ENCODE results near the gene AP5Z1.

Gene AP5Z1, protein sequence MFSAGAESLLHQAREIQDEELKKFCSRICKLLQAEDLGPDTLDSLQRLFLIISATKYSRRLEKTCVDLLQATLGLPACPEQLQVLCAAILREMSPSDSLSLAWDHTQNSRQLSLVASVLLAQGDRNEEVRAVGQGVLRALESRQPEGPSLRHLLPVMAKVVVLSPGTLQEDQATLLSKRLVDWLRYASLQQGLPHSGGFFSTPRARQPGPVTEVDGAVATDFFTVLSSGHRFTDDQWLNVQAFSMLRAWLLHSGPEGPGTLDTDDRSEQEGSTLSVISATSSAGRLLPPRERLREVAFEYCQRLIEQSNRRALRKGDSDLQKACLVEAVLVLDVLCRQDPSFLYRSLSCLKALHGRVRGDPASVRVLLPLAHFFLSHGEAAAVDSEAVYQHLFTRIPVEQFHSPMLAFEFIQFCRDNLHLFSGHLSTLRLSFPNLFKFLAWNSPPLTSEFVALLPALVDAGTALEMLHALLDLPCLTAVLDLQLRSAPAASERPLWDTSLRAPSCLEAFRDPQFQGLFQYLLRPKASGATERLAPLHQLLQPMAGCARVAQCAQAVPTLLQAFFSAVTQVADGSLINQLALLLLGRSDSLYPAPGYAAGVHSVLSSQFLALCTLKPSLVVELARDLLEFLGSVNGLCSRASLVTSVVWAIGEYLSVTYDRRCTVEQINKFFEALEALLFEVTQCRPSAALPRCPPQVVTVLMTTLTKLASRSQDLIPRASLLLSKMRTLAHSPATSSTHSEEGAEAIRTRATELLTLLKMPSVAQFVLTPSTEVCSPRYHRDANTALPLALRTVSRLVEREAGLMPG

DNA sequence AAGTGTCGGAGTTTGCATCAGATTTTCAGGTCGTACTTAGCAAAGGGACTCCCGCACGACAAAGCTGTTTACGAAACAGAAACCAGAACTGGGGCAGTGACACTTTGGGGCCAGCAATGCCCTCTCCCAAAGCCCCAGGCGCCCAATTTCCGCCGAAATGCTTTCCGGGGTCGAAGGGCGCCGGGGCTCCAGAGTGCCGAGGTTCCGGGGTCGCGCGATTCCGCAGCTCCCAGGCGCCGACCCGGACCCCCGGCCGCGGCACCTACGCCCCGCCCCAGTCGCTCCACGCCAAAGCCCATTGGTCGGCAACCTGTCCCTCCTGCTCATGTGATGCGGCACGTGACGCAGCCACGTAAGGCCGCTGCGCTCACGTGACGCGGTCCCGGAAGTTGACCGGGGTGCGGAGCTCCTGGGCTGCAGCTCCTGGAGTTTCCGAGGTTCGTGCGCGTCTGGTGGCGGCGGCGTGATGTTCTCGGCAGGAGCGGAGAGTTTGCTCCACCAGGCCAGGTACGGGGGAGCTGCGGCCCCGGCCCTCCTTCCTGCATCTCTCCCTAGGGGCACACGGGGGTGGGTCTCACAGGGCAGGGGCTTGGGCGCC lies at the start of gene AP5Z1:
Gene AP5Z1, plus strand, starts transcription at position 374 of the 598 bp plus-strand sequence. Its CDS starts 93 bp downstream, at position 467.
- Histone ChIP-seq H3K9me3 (ENCODE audit: low read depth, low read length) (no peaks in the 10 kb centered on the region), H3K27ac (peak within 1 kb of the TSS; percentile 79), H3K9ac (ENCODE audit: insufficient read length) (peak within 1 kb of the TSS; percentile 90), H3K36me3 (ENCODE audit: insufficient read depth, low read length) (no peaks in the 10 kb centered on the region), H3K4me3 (peak within 1 kb of the TSS; percentile 89)
- TF ChIP-seq EZH2 (IDR thresholded peaks at IDR 0.05) (no peak), POLR2AphosphoS5 (IDR thresholded peaks at IDR 0.05; ENCODE audit: borderline replicate concordance, low read depth, low read length) (peak; percentile 83), FOXP2 (optimal IDR thresholded peaks at IDR 0.05; ENCODE audit: control extremely low read depth, extremely low read length, insufficient read depth) (peak; percentile 52)
- DNase-seq (ENCODE audit: low read depth, low spot score), result peak; percentile 79

DNA sequence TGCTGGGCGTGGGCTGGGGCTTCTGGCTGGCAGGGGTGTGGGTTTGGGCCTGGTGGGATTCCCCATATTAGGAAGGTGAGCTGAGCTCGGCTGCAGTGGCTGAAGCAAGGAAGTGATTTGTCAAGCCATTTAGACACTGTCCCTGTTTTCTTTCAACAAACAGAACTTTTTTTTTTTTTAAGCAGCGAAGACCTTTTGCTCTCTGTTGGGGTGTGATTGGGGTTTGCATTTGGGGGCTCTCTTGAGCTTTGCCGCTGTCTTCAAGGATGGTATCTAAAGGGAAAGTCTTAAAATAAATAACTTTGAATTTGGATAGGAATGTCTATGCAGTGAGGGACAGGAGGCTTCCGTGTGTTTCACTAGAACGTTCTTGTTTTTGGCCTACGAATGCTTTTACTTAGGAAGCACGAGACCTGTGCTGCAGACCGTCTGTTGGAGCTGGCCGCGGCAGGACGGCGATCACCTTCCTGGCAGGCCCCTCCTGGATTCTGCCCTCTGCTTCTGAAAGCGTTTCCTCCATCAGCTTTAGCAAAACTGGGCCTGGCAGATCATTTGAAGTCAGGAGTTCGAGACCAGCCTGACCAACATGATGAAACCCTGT lies 49.5 kb upstream of the AP5Z1 start:
- H3K36me3 ChIP-seq (ENCODE audit: insufficient read depth, low read length), result peaks cover 13% of the 10 kb centered on the region; the same call in 1 of the 2 replicates
- H3K4me3 ChIP-seq, result no peak overlapping the region

DNA sequence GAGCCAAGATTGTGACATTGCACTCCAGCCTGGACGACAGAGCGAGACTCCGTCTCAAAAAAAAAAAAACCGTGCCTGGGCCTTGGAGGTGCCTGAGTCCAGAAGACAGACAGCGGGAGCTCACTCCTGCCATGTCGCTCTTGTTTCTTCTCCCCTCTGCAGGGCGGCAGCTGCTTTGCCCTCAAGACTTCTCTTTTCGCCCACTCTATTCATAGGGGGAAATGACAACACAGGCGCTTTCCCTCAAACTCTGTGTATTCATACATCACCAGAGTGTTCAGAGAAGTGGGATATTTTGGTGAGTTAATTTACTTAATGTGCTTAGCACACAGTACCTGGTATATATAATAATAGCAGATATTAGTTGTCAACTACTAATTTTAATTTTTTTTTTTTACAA lies 48.9 kb upstream of the AP5Z1 start:
- no peak overlapping the region for H3K27ac ChIP-seq
- TF ChIP-seq POLR2AphosphoS5 (IDR thresholded peaks at IDR 0.05; ENCODE audit: borderline replicate concordance, low read depth, low read length) (no peak), EZH2 (IDR thresholded peaks at IDR 0.05) (no peak), FOXP2 (optimal IDR thresholded peaks at IDR 0.05; ENCODE audit: control extremely low read depth, extremely low read length, insufficient read depth) (no peak)
- H3K4me3 ChIP-seq, result no peak overlapping the region
- no peak overlapping the region for H3K9ac ChIP-seq (ENCODE audit: insufficient read length)
- no peak for DNase-seq (ENCODE audit: low read depth, low spot score)
- no peaks in the 10 kb centered on the region for H3K9me3 ChIP-seq (ENCODE audit: low read depth, low read length)
- peaks cover 14% of the 10 kb centered on the region; the same call in 1 of the 2 replicates for H3K36me3 ChIP-seq (ENCODE audit: insufficient read depth, low read length)

More for the DNA sequence above, 49.5 kb upstream of the AP5Z1 start:
- Histone ChIP-seq H3K9me3 (ENCODE audit: low read depth, low read length) (no peaks in the 10 kb centered on the region), H3K27ac (peak overlapping the region; percentile 26; the same call in 1 of the 2 replicates), H3K9ac (ENCODE audit: insufficient read length) (no peak overlapping the region)
- no peak for DNase-seq (ENCODE audit: low read depth, low spot score)
- TF ChIP-seq POLR2AphosphoS5 (IDR thresholded peaks at IDR 0.05; ENCODE audit: borderline replicate concordance, low read depth, low read length) (no peak), EZH2 (IDR thresholded peaks at IDR 0.05) (no peak), FOXP2 (optimal IDR thresholded peaks at IDR 0.05; ENCODE audit: control extremely low read depth, extremely low read length, insufficient read depth) (no peak)

DNA sequence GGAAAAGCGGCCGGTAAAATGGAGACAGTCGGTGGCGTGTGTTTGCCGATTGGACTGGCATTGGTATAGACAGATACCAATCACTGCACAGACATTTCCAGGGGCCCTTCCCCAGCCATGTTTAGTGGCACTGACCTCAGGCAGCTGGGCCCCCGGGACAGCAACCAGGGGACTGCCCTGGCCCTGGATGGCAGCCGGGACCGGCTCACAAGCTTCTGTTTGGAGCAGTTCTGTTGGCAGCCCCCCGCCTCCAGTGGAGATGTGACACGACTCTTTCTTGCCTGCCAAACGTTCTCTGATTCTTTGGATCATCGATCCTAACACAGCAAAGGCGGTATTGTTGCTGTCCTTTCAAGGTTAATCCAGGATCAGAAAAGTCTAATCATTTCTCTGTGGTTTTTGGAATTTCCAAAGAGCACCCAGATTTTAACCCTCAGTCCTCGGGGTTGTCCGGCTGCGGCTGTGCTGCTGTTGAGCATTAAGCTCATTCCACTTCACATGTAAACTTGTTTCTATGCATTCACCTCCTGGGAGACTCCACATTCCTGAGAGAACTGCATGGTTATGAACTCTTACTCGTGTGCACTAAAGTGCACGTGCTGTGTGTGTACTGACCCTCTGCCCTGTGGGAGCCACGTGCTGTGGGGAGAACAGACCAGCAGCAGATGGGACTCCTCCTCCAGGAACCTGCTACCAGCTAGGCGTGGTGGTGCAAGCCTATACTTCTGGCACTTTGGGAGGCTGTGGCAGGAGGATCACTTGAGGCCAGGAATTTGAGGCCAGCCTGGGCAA lies 47.3 kb upstream of the AP5Z1 start:
- H3K27ac ChIP-seq, result no peak overlapping the region
- no peaks in the 10 kb centered on the region for H3K9me3 ChIP-seq (ENCODE audit: low read depth, low read length)
- TF ChIP-seq POLR2AphosphoS5 (IDR thresholded peaks at IDR 0.05; ENCODE audit: borderline replicate concordance, low read depth, low read length) (no peak), FOXP2 (optimal IDR thresholded peaks at IDR 0.05; ENCODE audit: control extremely low read depth, extremely low read length, insufficient read depth) (no peak), EZH2 (IDR thresholded peaks at IDR 0.05) (no peak)
- peaks cover 9% of the 10 kb centered on the region; the same call in 1 of the 2 replicates for H3K36me3 ChIP-seq (ENCODE audit: insufficient read depth, low read length)
- no peak for DNase-seq (ENCODE audit: low read depth, low spot score)
- no peak overlapping the region for H3K9ac ChIP-seq (ENCODE audit: insufficient read length)
- H3K4me3 ChIP-seq, result no peak overlapping the region

DNA sequence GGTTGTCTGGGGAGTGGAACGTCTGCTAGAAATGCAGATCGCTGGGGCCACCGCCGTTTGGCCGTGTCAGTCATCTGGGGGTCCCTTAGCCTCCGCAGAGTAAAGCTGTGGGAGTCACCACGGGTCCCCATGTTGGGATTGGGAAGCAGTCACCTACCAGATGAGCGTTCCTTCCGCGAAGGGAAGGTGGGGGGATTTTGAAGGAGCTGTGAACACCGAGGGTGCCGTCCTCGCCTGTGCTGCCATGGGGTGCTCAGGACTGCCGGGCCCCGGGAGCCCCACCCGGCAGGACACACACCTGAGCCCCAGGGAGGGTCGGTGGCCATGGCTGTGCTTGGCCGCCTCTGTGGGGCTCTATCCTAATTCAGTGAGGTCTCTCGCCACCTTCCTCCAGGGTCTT lies 46.2 kb upstream of the AP5Z1 start:
- no peaks in the 10 kb centered on the region for H3K9me3 ChIP-seq (ENCODE audit: low read depth, low read length)
- no peak overlapping the region for H3K27ac ChIP-seq
- H3K9ac ChIP-seq (ENCODE audit: insufficient read length), result no peak overlapping the region
- no peak for TF ChIP-seq FOXP2 (optimal IDR thresholded peaks at IDR 0.05; ENCODE audit: control extremely low read depth, extremely low read length, insufficient read depth)
- TF ChIP-seq POLR2AphosphoS5 (IDR thresholded peaks at IDR 0.05; ENCODE audit: borderline replicate concordance, low read depth, low read length), result no peak
- no peak for TF ChIP-seq EZH2 (IDR thresholded peaks at IDR 0.05)
- no peak overlapping the region for H3K4me3 ChIP-seq
- DNase-seq (ENCODE audit: low read depth, low spot score), result no peak
- H3K36me3 ChIP-seq (ENCODE audit: insufficient read depth, low read length), result peaks cover 9% of the 10 kb centered on the region; the same call in 1 of the 2 replicates

DNA sequence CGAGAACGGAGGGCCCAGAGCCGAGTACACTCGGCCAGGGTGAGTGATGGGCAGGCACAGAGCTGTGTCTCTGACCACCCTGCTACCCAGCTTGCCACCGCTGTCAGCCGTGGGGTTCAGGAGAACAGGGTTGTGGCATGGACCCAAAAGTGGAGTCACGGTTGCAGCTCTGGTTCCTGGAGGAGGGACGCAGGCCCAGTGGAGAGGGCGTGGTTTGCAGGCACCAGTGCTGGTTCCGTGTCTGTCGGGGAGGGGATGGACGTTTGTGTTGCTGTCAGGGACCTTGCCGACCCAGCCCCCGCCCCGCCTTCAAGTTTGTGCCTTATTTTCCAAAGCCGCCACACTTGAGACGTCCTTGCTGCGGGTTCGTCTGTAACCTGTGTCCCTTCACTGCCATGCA lies 45.1 kb upstream of the AP5Z1 start:
- no peak for DNase-seq (ENCODE audit: low read depth, low spot score)
- Histone ChIP-seq H3K27ac (no peak overlapping the region), H3K36me3 (ENCODE audit: insufficient read depth, low read length) (peaks cover 9% of the 10 kb centered on the region; the same call in 1 of the 2 replicates), H3K9me3 (ENCODE audit: low read depth, low read length) (no peaks in the 10 kb centered on the region), H3K9ac (ENCODE audit: insufficient read length) (no peak overlapping the region), H3K4me3 (no peak overlapping the region)
- TF ChIP-seq POLR2AphosphoS5 (IDR thresholded peaks at IDR 0.05; ENCODE audit: borderline replicate concordance, low read depth, low read length) (no peak), FOXP2 (optimal IDR thresholded peaks at IDR 0.05; ENCODE audit: control extremely low read depth, extremely low read length, insufficient read depth) (no peak), EZH2 (IDR thresholded peaks at IDR 0.05) (no peak)

DNA sequence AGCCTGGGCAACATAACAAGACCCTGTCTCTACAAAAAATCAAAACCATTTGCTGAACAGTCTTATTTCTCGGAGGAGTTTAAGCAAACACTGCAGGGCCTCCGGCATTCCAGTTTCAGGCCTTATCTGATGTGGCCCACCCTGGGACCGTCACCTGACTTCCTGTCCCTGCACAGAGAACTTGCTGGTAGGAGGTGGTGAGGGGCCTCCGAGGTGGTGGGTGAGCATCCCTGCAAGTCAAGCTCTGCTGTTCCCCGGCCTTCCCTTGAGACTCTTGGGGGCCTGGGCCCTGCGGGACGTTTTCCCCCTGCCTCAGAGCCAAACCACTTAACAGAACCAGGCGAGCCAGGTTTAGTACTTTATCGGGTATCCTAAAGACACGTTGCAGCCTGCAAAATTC lies 44.5 kb upstream of the AP5Z1 start:
- TF ChIP-seq POLR2AphosphoS5 (IDR thresholded peaks at IDR 0.05; ENCODE audit: borderline replicate concordance, low read depth, low read length), result no peak
- TF ChIP-seq EZH2 (IDR thresholded peaks at IDR 0.05), result no peak
- no peak for TF ChIP-seq FOXP2 (optimal IDR thresholded peaks at IDR 0.05; ENCODE audit: control extremely low read depth, extremely low read length, insufficient read depth)
- no peak for DNase-seq (ENCODE audit: low read depth, low spot score)
- no peak overlapping the region for H3K27ac ChIP-seq
- H3K4me3 ChIP-seq, result no peak overlapping the region
- H3K36me3 ChIP-seq (ENCODE audit: insufficient read depth, low read length), result peaks cover 9% of the 10 kb centered on the region; the same call in 1 of the 2 replicates
- H3K9ac ChIP-seq (ENCODE audit: insufficient read length), result no peak overlapping the region
- H3K9me3 ChIP-seq (ENCODE audit: low read depth, low read length), result no peaks in the 10 kb centered on the region

Data from SK-N-MC (cell line).